Right forelimb (tissue), 1 donor: ENCODE results near the gene SCAF1.
A peak's percentile ranks its signal among the peaks of the same experiment; 100 is the strongest.

ENCODE experiments used
- DNase-seq: peaks from one replicate; pipeline ENCODE4 v3.0.0-alpha.2; 2018

SCAF1 gene

GRCh38 chr19:49641688-49642491 lies at the start of gene SCAF1:
SCAF1 (plus strand) TSS chr19:49642209; CDS start chr19:49645027, 2,818 bp downstream.
- DNase-seq: peak; percentile 99

GRCh38 chr19:49592486-49593232 lies 49.4 kb upstream of the SCAF1 start:
- DNase-seq: no peak

GRCh38 chr19:49593233-49594113 lies 48.5 kb upstream of the SCAF1 start:
- peak; percentile 94 for DNase-seq

- no peak for DNase-seq
Measured at GRCh38 chr19:49594157-49594992, 47.6 kb upstream of the SCAF1 start.

GRCh38 chr19:49594993-49595818 lies 46.8 kb upstream of the SCAF1 start:
- DNase-seq: no peak

- DNase-seq: no peak
Measured at GRCh38 chr19:49595819-49596404, 46.1 kb upstream of the SCAF1 start.

- no peak for DNase-seq
Measured at GRCh38 chr19:49596407-49596806, 45.6 kb upstream of the SCAF1 start.

GRCh38 chr19:49596954-49597702 lies 44.9 kb upstream of the SCAF1 start:
- DNase-seq: no peak

GRCh38 chr19:49597703-49597974 lies 44.4 kb upstream of the SCAF1 start:
- no peak for DNase-seq

- no peak for DNase-seq
Measured at GRCh38 chr19:49599378-49600295, 42.4 kb upstream of the SCAF1 start.

GRCh38 chr19:49601482-49602038 lies 40.4 kb upstream of the SCAF1 start:
- DNase-seq: no peak

GRCh38 chr19:49602806-49603205 lies 39.2 kb upstream of the SCAF1 start:
- DNase-seq: no peak

- no peak for DNase-seq
Measured at GRCh38 chr19:49605605-49606004, 36.4 kb upstream of the SCAF1 start.

- DNase-seq: no peak
Measured at GRCh38 chr19:49609499-49610092, 32.4 kb upstream of the SCAF1 start.

- DNase-seq: no peak
Measured at GRCh38 chr19:49613374-49613773, 28.6 kb upstream of the SCAF1 start.

- no peak for DNase-seq
Measured at GRCh38 chr19:49614096-49614833, 27.7 kb upstream of the SCAF1 start.

GRCh38 chr19:49615861-49616260 lies 26.1 kb upstream of the SCAF1 start:
- no peak for DNase-seq

- DNase-seq: no peak
Measured at GRCh38 chr19:49616532-49616931, 25.5 kb upstream of the SCAF1 start.
